Pancreas (tissue), 10 donors: Measurements from ENCODE around the gene CEP76. TPM values are rescaled to one million over a fixed set of nuclear protein-coding genes. Genes with fewer than 3 reads are reported as not detected.

ENCODE experiments used
- ATAC-seq, 4 donors: fragments of 200-7000 bp; cut with Tn5 transposase; one replicate each; pipeline versions ENCODE4 v1.8.0 to v1.9.1; 2020; ENCODE audit warnings: mild to moderate bottlenecking in 4 of 4, moderate library complexity in 4 of 4
- DNase-seq, 6 donors: peaks; one replicate each; pipeline ENCODE4 v3.0.0-alpha.2; 2020
- FAIRE-seq: peaks from 2 replicates; lab custom pipeline; 2012; peaks lifted over from hg19 to GRCh38; lab: Jason Lieb, UNC
- H3K27ac ChIP-seq, 4 donors: fragments of 200-600 bp; sonication (generic); 1 replicate in 3 of 4; 2 replicates in 1 of 4; pipeline versions ENCODE4 v1.5.0 to v1.8.0; 2020
- H3K27me3 ChIP-seq, 4 donors: fragments of 200-600 bp; one replicate each; pipeline ENCODE4 v1.8.0; 2021
- H3K36me3 ChIP-seq, 3 donors: fragments of 200-600 bp; sonication (generic) in 1 of 3; one replicate each; pipeline versions ENCODE4 v1.5.0 to v1.8.0; 2020 to 2021
- H3K4me1 ChIP-seq, 3 donors: fragments of 200-600 bp; one replicate each; pipeline ENCODE4 v1.8.0; 2021
- H3K4me3 ChIP-seq, 4 donors: fragments of 200-600 bp; sonication (generic) in 2 of 4; one replicate each; pipeline versions ENCODE4 v1.5.0 to v1.8.0; 2020 to 2021
- H3K9me3 ChIP-seq, 4 donors: fragments of 200-600 bp; one replicate each; pipeline ENCODE4 v1.8.0; 2021
- whole genome bisulfite sequencing, 2 donors: extraction: QIAGEN DNeasy Blood & Tissue Kit; methylation state at CpG; one replicate each; pipeline ENCODE4 v1.1.7; 2013; 5-methylcytosine and 5-hydroxymethylcytosine counted together
- intact Hi-C, 3 donors: fragments of 100-400 bp; cut with DNase I; formaldehyde crosslinking; loops; one replicate each; pipeline versions ENCODE4 v1.11.1 to v1.14.2; 2022
- polyA plus RNA-seq, 2 donors: library from polyadenylated mRNA; stranded (reverse); fragments of 200-250 nt; gene quantifications; one replicate each; pipeline ENCODE4 v1.2.3, GENCODE V29; 2013
- total RNA-seq, 6 donors: library from RNA; stranded (reverse); fragmentation: NEBNext Ultra II Directional in 4 of 6; extraction: Animal tissue kit (Norgen Biotek cat#: 25700) in 4 of 6; gene quantifications; one replicate each; pipeline versions ENCODE4 v1.2.1 to v1.2.4, GENCODE V29; 2021 to 2023
- TF ChIP-seq, protein P1 (sequence below), 4 donors: fragments of 200-600 bp; sonication (generic) in 3 of 4; IDR thresholded peaks; one replicate each; pipeline versions ENCODE4 v1.5.0 to v1.8.0; 2021; ENCODE audit warnings: antibody characterized with exemption in 4 of 4
- donor health status: healthy with polysubstance abuse.
- donor health status: DM: no; HTN: no; CAD: no; lungs with moderate emphysema.
- donor health status: DM: no; HTN: no; CAD: no.
- donor health status: control.
- donor health status: control.
- donor health status: Bipolar disorder and iron deficiency.
- donor health status: DM: yes; HTN: yes; CAD: no.
- donor health status: DM: no; HTN: no; CAD: no.
- donor health status: DM: no; HTN: no; CAD: no.
- donor health status: DM: yes; HTN: yes; CAD: no.

Gene CEP76
- total and polyA plus RNA-seq, 8 donors, result 1.6 to 3.6 (median 2.4) TPM

DNA sequence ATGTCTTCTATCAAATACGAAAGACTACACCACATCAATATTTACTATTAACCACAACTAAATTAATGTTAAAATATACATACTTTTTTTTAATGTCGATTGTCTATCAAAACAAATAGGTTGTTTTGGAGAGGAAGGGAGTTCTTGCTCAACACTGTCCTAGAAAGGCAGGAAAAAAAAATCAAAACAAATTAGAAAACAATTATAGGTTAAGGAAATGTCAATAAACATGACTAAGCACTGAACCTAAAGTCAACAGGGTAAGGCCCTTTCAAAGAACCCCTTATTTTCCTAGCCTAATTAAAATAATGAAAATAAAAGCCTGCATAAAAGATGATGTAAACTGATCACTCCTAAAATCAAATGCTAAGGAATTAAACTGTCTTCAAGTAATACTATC lies 2.8 kb downstream of the CEP76 start:
- no peak overlapping the region for H3K4me3 ChIP-seq
- intact Hi-C loops, result no loop called here
- H3K27ac ChIP-seq, result no peak overlapping the region
- peaks cover 7 to 24% (median 18%) of the 10 kb centered on the region in 3 donors for H3K4me1 ChIP-seq
- DNase-seq, result no peak
- ATAC-seq, result no peak
- no peaks in the 10 kb centered on the region for H3K27me3 ChIP-seq
- no peaks in the 10 kb centered on the region for H3K36me3 ChIP-seq
- H3K9me3 ChIP-seq, result no peaks in the 10 kb centered on the region
- FAIRE-seq, result no peak
- TF ChIP-seq, protein P1, sequence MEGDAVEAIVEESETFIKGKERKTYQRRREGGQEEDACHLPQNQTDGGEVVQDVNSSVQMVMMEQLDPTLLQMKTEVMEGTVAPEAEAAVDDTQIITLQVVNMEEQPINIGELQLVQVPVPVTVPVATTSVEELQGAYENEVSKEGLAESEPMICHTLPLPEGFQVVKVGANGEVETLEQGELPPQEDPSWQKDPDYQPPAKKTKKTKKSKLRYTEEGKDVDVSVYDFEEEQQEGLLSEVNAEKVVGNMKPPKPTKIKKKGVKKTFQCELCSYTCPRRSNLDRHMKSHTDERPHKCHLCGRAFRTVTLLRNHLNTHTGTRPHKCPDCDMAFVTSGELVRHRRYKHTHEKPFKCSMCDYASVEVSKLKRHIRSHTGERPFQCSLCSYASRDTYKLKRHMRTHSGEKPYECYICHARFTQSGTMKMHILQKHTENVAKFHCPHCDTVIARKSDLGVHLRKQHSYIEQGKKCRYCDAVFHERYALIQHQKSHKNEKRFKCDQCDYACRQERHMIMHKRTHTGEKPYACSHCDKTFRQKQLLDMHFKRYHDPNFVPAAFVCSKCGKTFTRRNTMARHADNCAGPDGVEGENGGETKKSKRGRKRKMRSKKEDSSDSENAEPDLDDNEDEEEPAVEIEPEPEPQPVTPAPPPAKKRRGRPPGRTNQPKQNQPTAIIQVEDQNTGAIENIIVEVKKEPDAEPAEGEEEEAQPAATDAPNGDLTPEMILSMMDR (IDR thresholded peaks at IDR 0.05), result no peak
- WGBS, 2 donors, result 57 to 77% methylated on average over 2 of the region's 2 CpGs

DNA sequence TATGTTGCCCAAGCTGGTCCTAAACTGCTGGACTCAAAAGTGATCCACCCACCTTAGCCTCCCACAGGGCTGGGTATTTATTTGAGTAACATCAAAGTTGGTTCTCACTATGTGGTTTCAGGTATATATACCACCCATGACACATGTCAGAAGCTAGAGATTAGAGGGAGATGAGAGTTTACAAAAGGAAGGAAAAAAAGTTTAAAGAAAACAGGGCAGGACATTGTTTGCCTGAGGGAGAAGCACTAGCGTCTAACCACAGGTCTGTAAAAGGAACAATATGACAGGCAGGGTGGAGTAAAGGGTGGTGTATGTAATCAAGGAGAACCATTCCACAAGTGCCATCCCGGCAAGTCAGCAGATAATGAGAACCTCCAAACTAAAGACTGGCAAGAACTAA lies 8.5 kb downstream of the CEP76 start:
- intact Hi-C loops, result no loop called here
- Histone ChIP-seq H3K4me1 (peaks cover 0 to 6% (median 0%) of the 10 kb centered on the region in 3 donors), H3K27me3 (no peaks in the 10 kb centered on the region), H3K27ac (no peak overlapping the region), H3K36me3 (no peaks in the 10 kb centered on the region), H3K4me3 (no peak overlapping the region), H3K9me3 (no peaks in the 10 kb centered on the region)
- FAIRE-seq, result no peak
- TF ChIP-seq, protein P1 (IDR thresholded peaks at IDR 0.05), result no peak
- no peak for ATAC-seq
- no peak for DNase-seq
- WGBS, 2 donors, result 43 to 81% methylated on average over 2 of the region's 2 CpGs

DNA sequence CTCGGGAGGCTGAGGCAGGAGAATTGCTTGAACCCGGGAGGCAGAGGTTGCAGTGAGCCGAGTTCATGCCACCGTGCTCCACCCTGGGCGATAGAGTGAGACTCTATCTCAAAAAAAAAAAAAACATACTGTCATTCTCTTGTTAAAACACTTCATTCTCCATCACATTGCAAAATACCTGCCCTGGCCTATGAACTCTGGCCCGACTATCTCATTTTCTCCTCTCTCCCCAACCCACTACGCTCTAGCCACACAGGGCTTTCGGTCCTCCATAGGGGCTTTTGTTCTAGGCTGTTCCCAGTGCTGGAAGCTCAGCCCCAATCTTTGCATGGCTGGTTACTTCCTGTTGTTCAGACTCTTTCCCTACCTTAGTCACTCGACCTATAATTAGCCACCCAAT lies 10.3 kb downstream of the CEP76 start:
- Histone ChIP-seq H3K27me3 (no peaks in the 10 kb centered on the region), H3K4me3 (no peak overlapping the region), H3K36me3 (no peaks in the 10 kb centered on the region), H3K9me3 (no peaks in the 10 kb centered on the region), H3K4me1 (peaks cover 0 to 6% (median 0%) of the 10 kb centered on the region in 3 donors), H3K27ac (no peak overlapping the region)
- FAIRE-seq (no peak), DNase-seq (no peak), ATAC-seq (no peak)
- 85 to 93% methylated on average over 9 of the region's 9 CpGs for WGBS, 2 donors
- TF ChIP-seq, protein P1 (IDR thresholded peaks at IDR 0.05), result no peak
- intact Hi-C loops, result no loop called here

DNA sequence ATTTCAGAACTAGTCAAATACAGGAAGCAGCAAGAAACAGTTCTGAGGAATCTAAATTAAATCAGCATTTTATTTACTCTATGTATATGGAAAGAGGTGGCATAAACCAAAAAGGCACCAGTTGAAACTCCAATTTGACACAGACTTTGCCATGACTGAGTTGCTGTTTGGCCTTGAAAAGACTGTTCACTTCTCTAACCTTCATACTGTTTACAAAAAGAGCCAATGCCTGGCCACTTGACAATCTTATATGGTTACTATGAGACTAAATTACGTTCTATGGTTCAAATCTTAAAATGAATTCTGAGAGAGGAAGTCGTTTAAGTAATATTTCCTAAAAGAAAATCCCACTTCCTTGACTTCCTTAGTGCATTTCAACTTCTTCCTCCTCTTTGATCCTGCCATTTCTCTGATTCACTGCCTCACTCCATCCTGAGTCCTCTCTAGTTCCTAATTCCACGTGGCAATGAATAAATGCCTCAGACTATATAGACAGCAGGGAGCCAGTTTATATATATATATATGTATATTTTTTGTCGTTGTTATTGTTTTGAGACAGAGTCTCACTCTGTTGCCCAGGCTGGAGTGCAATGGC lies 13.2 kb downstream of the CEP76 start:
- no peak for FAIRE-seq
- H3K27me3 ChIP-seq, result no peaks in the 10 kb centered on the region
- H3K4me3 ChIP-seq, result no peak overlapping the region
- intact Hi-C loops, result no loop called here
- H3K4me1 ChIP-seq, result peaks cover 0 to 6% (median 0%) of the 10 kb centered on the region in 3 donors
- peak overlapping the region in 1 of 4 donors; percentile 4 for H3K27ac ChIP-seq
- no peak for DNase-seq
- H3K36me3 ChIP-seq, result no peaks in the 10 kb centered on the region
- peak in 3 of 4 donors; percentile 46 to 74 (median 69) for ATAC-seq
- TF ChIP-seq, protein P1 (IDR thresholded peaks at IDR 0.05), result no peak
- 59 to 67% methylated on average over 4 of the region's 4 CpGs for WGBS, 2 donors
- no peaks in the 10 kb centered on the region for H3K9me3 ChIP-seq

DNA sequence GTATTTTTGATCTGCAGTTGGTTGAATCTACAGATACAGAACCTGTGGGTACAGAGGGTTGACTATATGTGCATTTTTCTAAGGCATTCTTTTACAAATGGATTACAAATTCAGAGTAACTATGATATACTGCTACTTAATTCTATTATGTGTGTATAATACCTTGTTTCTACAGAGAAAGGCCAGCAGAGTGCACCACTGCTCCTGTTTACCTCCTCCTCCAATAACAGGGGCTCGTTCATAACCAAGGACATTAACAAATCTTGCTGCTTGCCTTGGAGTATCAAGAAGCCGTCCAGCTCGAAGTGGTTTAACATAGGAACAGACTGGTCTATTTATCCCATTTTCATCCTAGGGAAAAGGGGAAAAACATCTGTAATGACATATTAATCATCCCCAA lies 16.4 kb downstream of the CEP76 start:
- no peaks in the 10 kb centered on the region for H3K9me3 ChIP-seq
- FAIRE-seq (no peak), ATAC-seq (no peak), DNase-seq (no peak)
- intact Hi-C loops, result no loop called here
- WGBS, 2 donors, result 65% methylated on average over 3 of the region's 3 CpGs
- no peak overlapping the region for H3K27ac ChIP-seq
- peaks cover 0 to 6% (median 0%) of the 10 kb centered on the region in 3 donors for H3K4me1 ChIP-seq
- no peaks in the 10 kb centered on the region for H3K36me3 ChIP-seq
- no peak overlapping the region for H3K4me3 ChIP-seq
- TF ChIP-seq, protein P1 (IDR thresholded peaks at IDR 0.05), result no peak
- no peaks in the 10 kb centered on the region for H3K27me3 ChIP-seq
